Chondrocyte (in vitro differentiated cells): Measurements from ENCODE around the gene ULK4. TPM values are rescaled to one million over a fixed set of nuclear protein-coding genes. Genes with fewer than 3 reads are reported as not detected.
A peak's percentile ranks its signal among the peaks of the same experiment; 100 is the strongest.

Source experiments
- DNase-seq: peaks from one replicate; pipeline ENCODE4 v3.0.0; 2021; ENCODE audit warnings: mixed read lengths, low spot score
- H3K27ac Mint-ChIP-seq: one replicate; pipeline ENCODE4 v1.8.0; 2021; ENCODE audit warnings: mild to moderate bottlenecking, moderate library complexity, mixed read lengths; ENCODE audit not compliant: unreplicated experiment
- H3K27me3 Mint-ChIP-seq: 2 replicates; pipeline ENCODE4 v1.8.0; 2021; ENCODE audit warnings: low read depth, mixed read lengths
- H3K36me3 Mint-ChIP-seq: 2 replicates; pipeline ENCODE4 v1.8.0; 2021; ENCODE audit warnings: low read depth, mixed read lengths
- H3K4me1 Mint-ChIP-seq: 2 replicates; pipeline ENCODE4 v1.8.0; 2021; ENCODE audit warnings: low read depth, mild to moderate bottlenecking, mixed read lengths
- H3K4me3 Mint-ChIP-seq: one replicate; pipeline ENCODE4 v1.8.0; 2021; ENCODE audit warnings: mild to moderate bottlenecking, moderate library complexity, mixed read lengths; ENCODE audit not compliant: unreplicated experiment
- H3K9me3 Mint-ChIP-seq: 2 replicates; pipeline ENCODE4 v1.8.0; 2021; ENCODE audit warnings: low read depth, mixed read lengths
- CTCF ChIP-seq: fragments of 200-600 bp; sonication (generic); IDR thresholded peaks from 2 replicates; pipeline ENCODE4 v1.5.0; 2021; ENCODE audit warnings: antibody characterized with exemption, mild to moderate bottlenecking, moderate library complexity
- total RNA-seq: library from RNA; stranded (reverse); gene quantifications from 3 replicates; pipeline ENCODE4 v1.2.1, GENCODE V29; 2021

ULK4 gene
- total RNA-seq, 1 donor from 2014 or later, result 9.1 TPM

GRCh38 chr3:41726891-41727290, 235.0 kb downstream of the ULK4 start:
- Mint-ChIP-seq H3K27me3 (no peaks in the 10 kb centered on the region), H3K4me3 (no peak overlapping the region), H3K36me3 (peaks cover 16% of the 10 kb centered on the region), H3K4me1 (no peaks in the 10 kb centered on the region), H3K9me3 (peaks cover 17% of the 10 kb centered on the region), H3K27ac (no peak overlapping the region)
- DNase-seq, result no peak
- no peak for TF ChIP-seq CTCF

GRCh38 chr3:41717641-41718040, 244.3 kb downstream of the ULK4 start:
- no peaks in the 10 kb centered on the region for H3K9me3 Mint-ChIP-seq
- H3K27me3 Mint-ChIP-seq, result no peaks in the 10 kb centered on the region
- H3K27ac Mint-ChIP-seq, result no peak overlapping the region
- no peak for DNase-seq
- no peak for TF ChIP-seq CTCF
- no peaks in the 10 kb centered on the region for H3K4me1 Mint-ChIP-seq
- H3K4me3 Mint-ChIP-seq, result no peak overlapping the region
- H3K36me3 Mint-ChIP-seq, result no peaks in the 10 kb centered on the region

- H3K4me3 Mint-ChIP-seq, result no peak overlapping the region
- H3K9me3 Mint-ChIP-seq, result no peaks in the 10 kb centered on the region
- no peak overlapping the region for H3K27ac Mint-ChIP-seq
- DNase-seq, result no peak
- peaks cover 5% of the 10 kb centered on the region for H3K4me1 Mint-ChIP-seq
- peak; percentile 89 for TF ChIP-seq CTCF
- H3K36me3 Mint-ChIP-seq, result no peaks in the 10 kb centered on the region
- no peaks in the 10 kb centered on the region for H3K27me3 Mint-ChIP-seq
Measured at GRCh38 chr3:41716471-41716870, 245.4 kb downstream of the ULK4 start.

- Mint-ChIP-seq H3K36me3 (peaks cover 3% of the 10 kb centered on the region), H3K9me3 (no peaks in the 10 kb centered on the region)
Measured at GRCh38 chr3:41715376-41715775, 246.5 kb downstream of the ULK4 start.

GRCh38 chr3:41711651-41712050, 250.3 kb downstream of the ULK4 start:
- H3K4me1 Mint-ChIP-seq, result peaks cover 15% of the 10 kb centered on the region
- H3K4me3 Mint-ChIP-seq, result no peak overlapping the region
- no peak for TF ChIP-seq CTCF
- H3K9me3 Mint-ChIP-seq, result no peaks in the 10 kb centered on the region
- DNase-seq, result no peak
- H3K36me3 Mint-ChIP-seq, result peaks cover 5% of the 10 kb centered on the region
- no peak overlapping the region for H3K27ac Mint-ChIP-seq
- H3K27me3 Mint-ChIP-seq, result no peaks in the 10 kb centered on the region

More at GRCh38 chr3:41715376-41715775, 246.5 kb downstream of the ULK4 start:
- Mint-ChIP-seq H3K4me1 (peaks cover 15% of the 10 kb centered on the region), H3K4me3 (no peak overlapping the region), H3K27ac (no peak overlapping the region), H3K27me3 (no peaks in the 10 kb centered on the region)
- DNase-seq, result no peak
- TF ChIP-seq CTCF, result no peak
